HCT116 (cell line): Measurements from ENCODE around the gene NELL1. TPM values are rescaled to one million over a fixed set of nuclear protein-coding genes. Genes with fewer than 3 reads are reported as not detected.

Experiments used
- ATAC-seq: fragments of 200-7000 bp; cut with Tn5 transposase; 2 replicates; pipeline ENCODE4 v1.9.1; 2020; ENCODE audit warnings: mild to moderate bottlenecking, moderate library complexity
- BruUV-seq: library from RNA; stranded (reverse); fragments of 400-500 nt; replicated peaks from 2 replicates; lab custom pipeline; 2021; lab: Mats Ljungman, UMichigan
- CTCF ChIA-PET: fragments of 300-600 bp; sonication (Branson Sonifier 250); formaldehyde crosslinking; loops from one replicate; lab custom pipeline; 2021; ENCODE audit warnings: antibody characterized with exemption; lab: Charles Lee
- POLR2A ChIA-PET: fragments of 300-600, 350-600 bp; sonication (Branson Sonifier 250); formaldehyde crosslinking; loops from one replicate; lab custom pipeline; 2021; ENCODE audit warnings: antibody characterized with exemption; lab: Charles Lee
- RAD21 ChIA-PET, 2 experiments: fragments of 300-600 bp; sonication (Branson Sonifier 250); formaldehyde crosslinking; loops; one replicate each; lab custom pipeline; 2023; ENCODE audit warnings: low total read pairs in 2 of 2; ENCODE audit not compliant: uncharacterized antibody in 2 of 2, unreplicated experiment in 2 of 2, low non-redundant PET in 1 of 2; lab: Charles Lee
- DNase-seq: peaks from one replicate; pipeline ENCODE4 v3.0.0-alpha.2; 2010; ENCODE audit warnings: low read depth, low spot score
- H2AFZ ChIP-seq: fragments of 200-600 bp; shearing (Covaris generic), sonication (generic); 2 replicates; pipeline ENCODE4 v1.6.1; 2017; ENCODE audit warnings: low read depth, mixed run types, mixed read lengths, antibody characterized with exemption, low read length; ENCODE audit not compliant: poor library complexity, severe bottlenecking
- H3K27ac ChIP-seq: 2 replicates; pipeline ENCODE4 v1.5.1; 2012; ENCODE audit warnings: low read depth, low read length
- H3K27me3 ChIP-seq: fragments of 200-600 bp; sonication (generic); 2 replicates; pipeline ENCODE4 v1.6.1; 2016; ENCODE audit warnings: mixed run types, low read length, mixed read lengths; ENCODE audit not compliant: insufficient read depth
- H3K36me3 ChIP-seq, 2 experiments: fragments of 200-500 bp in 1 of 2; fragments of 200-600 bp in 1 of 2; sonication (Bioruptor generic) in 1 of 2; sonication (generic) in 1 of 2; 2 replicates each; pipeline versions ENCODE4 v1.5.1 to v1.6.1; 2014 to 2016; ENCODE audit warnings: low read length in 2 of 2, inconsistent platforms in 1 of 2, mixed read lengths in 1 of 2, mixed run types in 1 of 2; ENCODE audit not compliant: insufficient read depth in 2 of 2, control insufficient read depth in 1 of 2
- H3K4me1 ChIP-seq, 2 experiments: fragments of 200-600 bp in 1 of 2; sonication (generic) in 1 of 2; 2 replicates each; pipeline versions ENCODE4 v1.5.1 to v1.6.1; 2012 to 2017; ENCODE audit warnings: low read length in 2 of 2, inconsistent platforms in 1 of 2, mild to moderate bottlenecking in 1 of 2, mixed read lengths in 1 of 2, mixed run types in 1 of 2, moderate library complexity in 1 of 2; ENCODE audit not compliant: insufficient read depth in 2 of 2, control insufficient read depth in 1 of 2
- H3K4me2 ChIP-seq: fragments of 200-600 bp; sonication (generic); 2 replicates; pipeline ENCODE4 v1.6.1; 2017; ENCODE audit warnings: mixed run types, low read length, mixed read lengths
- H3K4me3 ChIP-seq, 2 experiments: fragments of 200-600 bp in 1 of 2; sonication (generic) in 1 of 2; replicated peaks in 1 of 2; 2 replicates each; pipeline ENCODE4 v1.5.1; 2011 to 2016; ENCODE audit warnings: low read length in 2 of 2, control low read depth in 1 of 2, low read depth in 1 of 2, mild to moderate bottlenecking in 1 of 2, mixed read lengths in 1 of 2, mixed run types in 1 of 2
- H3K79me2 ChIP-seq: fragments of 200-600 bp; sonication (generic); 2 replicates; pipeline ENCODE4 v1.6.1; 2017; ENCODE audit warnings: mild to moderate bottlenecking, mixed run types, low read length, moderate library complexity, mixed read lengths; ENCODE audit not compliant: insufficient read depth
- H3K9ac ChIP-seq: fragments of 200-600 bp; sonication (generic); 2 replicates; pipeline ENCODE4 v1.6.1; 2016; ENCODE audit warnings: low read length, mixed read lengths
- H3K9me2 ChIP-seq: fragments of 200-600 bp; sonication (generic), shearing (Covaris generic); 2 replicates; pipeline ENCODE4 v1.6.1; 2017; ENCODE audit warnings: mixed run types, mild to moderate bottlenecking, moderate library complexity; ENCODE audit not compliant: insufficient read depth
- H3K9me3 ChIP-seq, 2 experiments: fragments of 200-500 bp in 1 of 2; fragments of 200-600 bp in 1 of 2; sonication (Bioruptor generic) in 1 of 2; sonication (generic) in 1 of 2; 2 replicates each; pipeline ENCODE4 v1.6.1; 2014 to 2017; ENCODE audit warnings: low read length in 2 of 2, mixed read lengths in 2 of 2, inconsistent platforms in 1 of 2, low read depth in 1 of 2, mild to moderate bottlenecking in 1 of 2, mixed run types in 1 of 2, moderate library complexity in 1 of 2; ENCODE audit not compliant: control insufficient read depth in 1 of 2, insufficient read depth in 1 of 2
- H4K20me1 ChIP-seq: fragments of 200-600 bp; sonication (generic), shearing (Covaris generic); 2 replicates; pipeline ENCODE4 v1.6.1; 2017; ENCODE audit warnings: mixed run types, mild to moderate bottlenecking, moderate library complexity; ENCODE audit not compliant: insufficient read depth
- EGR1 ChIP-seq: IDR thresholded peaks from 2 replicates; pipeline ENCODE4 v1.6.1; 2012; ENCODE audit warnings: low read depth
- ELF1 ChIP-seq: IDR thresholded peaks from 2 replicates; pipeline ENCODE4 v1.6.1; 2012; ENCODE audit warnings: low read depth, borderline replicate concordance
- EZH2 ChIP-seq: fragments of 200-600 bp; sonication (generic); IDR thresholded peaks from 2 replicates; pipeline ENCODE4 v1.6.1; 2017; ENCODE audit warnings: antibody characterized with exemption, mixed run types
- EZH2phosphoT487 ChIP-seq: fragments of 200-600 bp; IDR thresholded peaks from 2 replicates; pipeline ENCODE4 v1.6.1; 2018; ENCODE audit warnings: antibody characterized with exemption, borderline replicate concordance
- POLR2A ChIP-seq: IDR thresholded peaks from 2 replicates; pipeline ENCODE4 v1.7.0; 2011; ENCODE audit warnings: borderline replicate concordance; ENCODE audit not compliant: insufficient read depth, insufficient read length; ENCODE audit errors: extremely low read depth
- POLR2AphosphoS5 ChIP-seq: IDR thresholded peaks from 2 replicates; pipeline ENCODE4 v1.6.1; 2011; ENCODE audit warnings: mild to moderate bottlenecking, low read depth, low read length, moderate library complexity
- RAD21 ChIP-seq: IDR thresholded peaks from 2 replicates; pipeline ENCODE4 v1.6.1; 2012; ENCODE audit warnings: low read depth, mild to moderate bottlenecking
- SIN3A ChIP-seq: IDR thresholded peaks from 2 replicates; pipeline ENCODE4 v1.6.1; 2012; ENCODE audit warnings: low read depth
- SRF ChIP-seq: IDR thresholded peaks from 2 replicates; pipeline ENCODE4 v1.6.1; 2012; ENCODE audit warnings: low read depth
- TCF7L2 ChIP-seq: IDR thresholded peaks from 2 replicates; pipeline ENCODE4 v1.7.0; 2011; ENCODE audit warnings: borderline replicate concordance, inconsistent platforms; ENCODE audit not compliant: insufficient read depth, insufficient read length; ENCODE audit errors: extremely low read depth
- ZFX ChIP-seq: fragments of 450-650 bp; IDR thresholded peaks from 2 replicates; pipeline ENCODE4 v1.6.1; 2017
- ZNF274 ChIP-seq: fragments of 200-500 bp; sonication (Bioruptor generic); IDR thresholded peaks from 2 replicates; pipeline ENCODE4 v1.6.1; 2014; ENCODE audit warnings: mild to moderate bottlenecking, low read depth, low read length, inconsistent platforms
- intact Hi-C: fragments of 100-400 bp; cut with micrococcal nuclease; formaldehyde crosslinking; loops from 2 replicates; pipeline ENCODE4 v1.10.0; 2022
- total RNA-seq: library from RNA; stranded (reverse); gene quantifications from one replicate; pipeline ENCODE4 v1.2.1, GENCODE V29; 2021; ENCODE audit not compliant: unreplicated experiment
- TF ChIP-seq, protein P1 (sequence below), 3 experiments: fragments of 200-600 bp in 1 of 3; sonication (generic) in 1 of 3; IDR thresholded peaks in 2 of 3; conservative IDR thresholded peaks in 1 of 3; 2 replicates each; pipeline ENCODE4 v1.5.1; 2012 to 2017; ENCODE audit warnings: low read depth in 2 of 3, low read length in 2 of 3, antibody characterized with exemption in 1 of 3, borderline replicate concordance in 1 of 3, control low read depth in 1 of 3, mild to moderate bottlenecking in 1 of 3, mixed read lengths in 1 of 3, mixed run types in 1 of 3, moderate library complexity in 1 of 3; ENCODE audit not compliant: insufficient read depth in 1 of 3
- TF ChIP-seq, protein P2 (sequence below): IDR thresholded peaks from 2 replicates; pipeline ENCODE4 v1.6.1; 2012; ENCODE audit warnings: low read depth
- TF ChIP-seq, protein P3 (sequence below): IDR thresholded peaks from 2 replicates; pipeline ENCODE4 v1.6.1; 2012

NELL1 gene
- total RNA-seq, 1 experiment from 2014 or later = not detected

DNA sequence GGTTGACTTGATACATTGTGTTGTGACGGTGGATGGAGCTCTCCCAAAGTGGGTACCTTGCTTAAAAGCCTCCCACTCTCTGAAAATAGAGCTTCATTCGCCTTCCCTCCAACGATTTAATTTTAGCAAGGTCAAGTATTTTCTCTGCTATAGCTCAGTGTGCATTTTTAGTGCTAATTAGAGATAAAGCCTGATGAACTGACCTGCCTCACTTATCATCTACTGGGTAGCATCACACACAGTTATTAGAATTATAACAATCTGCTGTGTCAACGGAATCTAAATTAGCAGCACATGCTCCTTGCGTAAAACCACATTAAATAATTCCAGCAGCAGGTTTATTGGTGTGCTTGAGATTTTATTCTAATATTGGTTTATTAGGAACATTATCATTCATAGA lies 701.7 kb downstream of the NELL1 start:
- Histone ChIP-seq H3K9me3 (peaks cover 2 to 19% of the 10 kb centered on the region in 2 experiments; a peak in 2 of 4 replicates), H2AFZ (no peak overlapping the region), H3K9ac (no peak overlapping the region), H3K27me3 (no peaks in the 10 kb centered on the region), H3K4me1 (no peaks in the 10 kb centered on the region), H3K4me2 (no peak overlapping the region), H4K20me1 (no peaks in the 10 kb centered on the region), H3K4me3 (no peak overlapping the region), H3K79me2 (no peaks in the 10 kb centered on the region), H3K36me3 (no peaks in the 10 kb centered on the region), H3K9me2 (no peaks in the 10 kb centered on the region), H3K27ac (no peak overlapping the region)
- ATAC-seq = no peak
- ChIA-PET CTCF (no interaction called here), RAD21 (no interaction called here), POLR2A (no interaction called here)
- no TSS peak for BruUV-seq
- no peak for DNase-seq
- intact Hi-C loops = no loop called here
- TF ChIP-seq SIN3A (no peak), EGR1 (no peak), POLR2AphosphoS5 (no peak), POLR2A (no peak), TCF7L2 (no peak), RAD21 (no peak), ELF1 (no peak), ZNF274 (no peak), SRF (no peak), EZH2 (no peak), ZFX (no peak), EZH2phosphoT487 (no peak)
- TF ChIP-seq, protein P1, sequence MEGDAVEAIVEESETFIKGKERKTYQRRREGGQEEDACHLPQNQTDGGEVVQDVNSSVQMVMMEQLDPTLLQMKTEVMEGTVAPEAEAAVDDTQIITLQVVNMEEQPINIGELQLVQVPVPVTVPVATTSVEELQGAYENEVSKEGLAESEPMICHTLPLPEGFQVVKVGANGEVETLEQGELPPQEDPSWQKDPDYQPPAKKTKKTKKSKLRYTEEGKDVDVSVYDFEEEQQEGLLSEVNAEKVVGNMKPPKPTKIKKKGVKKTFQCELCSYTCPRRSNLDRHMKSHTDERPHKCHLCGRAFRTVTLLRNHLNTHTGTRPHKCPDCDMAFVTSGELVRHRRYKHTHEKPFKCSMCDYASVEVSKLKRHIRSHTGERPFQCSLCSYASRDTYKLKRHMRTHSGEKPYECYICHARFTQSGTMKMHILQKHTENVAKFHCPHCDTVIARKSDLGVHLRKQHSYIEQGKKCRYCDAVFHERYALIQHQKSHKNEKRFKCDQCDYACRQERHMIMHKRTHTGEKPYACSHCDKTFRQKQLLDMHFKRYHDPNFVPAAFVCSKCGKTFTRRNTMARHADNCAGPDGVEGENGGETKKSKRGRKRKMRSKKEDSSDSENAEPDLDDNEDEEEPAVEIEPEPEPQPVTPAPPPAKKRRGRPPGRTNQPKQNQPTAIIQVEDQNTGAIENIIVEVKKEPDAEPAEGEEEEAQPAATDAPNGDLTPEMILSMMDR (IDR thresholded peaks at IDR 0.05 in 2 of 3, conservative IDR thresholded peaks at IDR 0.05 in 1 of 3; ENCODE audit: borderline replicate concordance in 1 of 3, insufficient read depth in 1 of 3, low read depth in 2 of 3, low read length in 2 of 3) = no peak
- TF ChIP-seq, protein P2, sequence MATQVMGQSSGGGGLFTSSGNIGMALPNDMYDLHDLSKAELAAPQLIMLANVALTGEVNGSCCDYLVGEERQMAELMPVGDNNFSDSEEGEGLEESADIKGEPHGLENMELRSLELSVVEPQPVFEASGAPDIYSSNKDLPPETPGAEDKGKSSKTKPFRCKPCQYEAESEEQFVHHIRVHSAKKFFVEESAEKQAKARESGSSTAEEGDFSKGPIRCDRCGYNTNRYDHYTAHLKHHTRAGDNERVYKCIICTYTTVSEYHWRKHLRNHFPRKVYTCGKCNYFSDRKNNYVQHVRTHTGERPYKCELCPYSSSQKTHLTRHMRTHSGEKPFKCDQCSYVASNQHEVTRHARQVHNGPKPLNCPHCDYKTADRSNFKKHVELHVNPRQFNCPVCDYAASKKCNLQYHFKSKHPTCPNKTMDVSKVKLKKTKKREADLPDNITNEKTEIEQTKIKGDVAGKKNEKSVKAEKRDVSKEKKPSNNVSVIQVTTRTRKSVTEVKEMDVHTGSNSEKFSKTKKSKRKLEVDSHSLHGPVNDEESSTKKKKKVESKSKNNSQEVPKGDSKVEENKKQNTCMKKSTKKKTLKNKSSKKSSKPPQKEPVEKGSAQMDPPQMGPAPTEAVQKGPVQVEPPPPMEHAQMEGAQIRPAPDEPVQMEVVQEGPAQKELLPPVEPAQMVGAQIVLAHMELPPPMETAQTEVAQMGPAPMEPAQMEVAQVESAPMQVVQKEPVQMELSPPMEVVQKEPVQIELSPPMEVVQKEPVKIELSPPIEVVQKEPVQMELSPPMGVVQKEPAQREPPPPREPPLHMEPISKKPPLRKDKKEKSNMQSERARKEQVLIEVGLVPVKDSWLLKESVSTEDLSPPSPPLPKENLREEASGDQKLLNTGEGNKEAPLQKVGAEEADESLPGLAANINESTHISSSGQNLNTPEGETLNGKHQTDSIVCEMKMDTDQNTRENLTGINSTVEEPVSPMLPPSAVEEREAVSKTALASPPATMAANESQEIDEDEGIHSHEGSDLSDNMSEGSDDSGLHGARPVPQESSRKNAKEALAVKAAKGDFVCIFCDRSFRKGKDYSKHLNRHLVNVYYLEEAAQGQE = no peak
- TF ChIP-seq, protein P3, sequence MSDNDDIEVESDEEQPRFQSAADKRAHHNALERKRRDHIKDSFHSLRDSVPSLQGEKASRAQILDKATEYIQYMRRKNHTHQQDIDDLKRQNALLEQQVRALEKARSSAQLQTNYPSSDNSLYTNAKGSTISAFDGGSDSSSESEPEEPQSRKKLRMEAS = no peak
